ENCODE measurements around the gene SIGLEC1. TPM values are rescaled to one million over a fixed set of nuclear protein-coding genes. Genes with fewer than 3 reads are reported as not detected.

The SIGLEC1 gene
- total and polyA plus RNA-seq, 2 of the 8 experiments (the other 6 are each of a cell fraction or from before 2014, with no cell fraction given) = 0.02 TPM; not detected in 1

DNA sequence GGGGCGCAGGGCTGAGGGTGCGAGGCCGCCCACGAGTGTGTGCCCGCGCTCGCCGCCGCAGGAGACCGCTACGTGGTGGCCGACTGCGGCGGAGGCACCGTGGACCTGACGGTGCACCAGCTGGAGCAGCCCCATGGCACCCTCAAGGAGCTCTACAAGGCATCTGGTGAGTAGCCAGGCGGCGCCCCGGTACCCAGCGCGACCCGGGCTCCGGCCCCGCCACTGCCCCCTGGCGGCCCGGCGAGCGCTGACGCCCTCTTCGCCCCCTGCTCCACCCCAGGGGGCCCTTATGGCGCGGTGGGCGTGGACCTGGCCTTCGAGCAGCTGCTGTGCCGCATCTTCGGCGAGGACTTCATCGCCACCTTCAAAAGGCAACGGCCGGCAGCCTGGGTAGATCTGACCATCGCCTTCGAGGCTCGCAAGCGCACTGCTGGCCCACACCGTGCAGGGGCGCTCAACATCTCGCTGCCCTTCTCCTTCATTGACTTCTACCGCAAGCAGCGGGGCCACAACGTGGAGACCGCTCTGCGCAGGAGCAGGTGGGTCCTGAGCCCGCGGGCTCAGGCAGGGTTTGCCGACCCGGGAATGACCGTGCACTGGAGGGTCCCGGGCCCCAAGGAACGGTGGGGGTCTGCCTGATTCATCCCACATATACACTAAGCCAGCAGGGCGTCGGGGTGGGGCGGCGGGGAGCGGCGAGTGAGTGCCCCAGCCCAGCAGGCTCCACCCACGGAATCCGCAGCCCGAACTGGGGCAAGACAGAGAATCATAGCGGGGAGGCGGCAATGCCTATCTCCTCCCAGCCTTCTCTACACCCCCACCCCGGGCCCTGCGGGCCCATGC is 37.5 kb upstream of the SIGLEC1 start (continued):
- TF ChIP-seq ASH2L (IDR thresholded peaks at IDR 0.05; ENCODE audit: low read length) (peak; percentile 31), NRF1 (IDR thresholded peaks at IDR 0.05; ENCODE audit: low read depth, low read length) (no peak), CHD2 (IDR thresholded peaks at IDR 0.05; ENCODE audit: low read length) (no peak), RXRA (IDR thresholded peaks at IDR 0.05; ENCODE audit: insufficient read depth, low read depth, low read length) (no peak), ZNF274 (IDR thresholded peaks at IDR 0.05; ENCODE audit: borderline replicate concordance, extremely low read depth, low read length) (no peak), GABPA (IDR thresholded peaks at IDR 0.05; ENCODE audit: borderline replicate concordance, insufficient read depth, low read length) (no peak), CBX8 (IDR thresholded peaks at IDR 0.05; ENCODE audit: borderline replicate concordance, low read depth, low read length) (no peak), RBBP5 (IDR thresholded peaks at IDR 0.05; ENCODE audit: borderline replicate concordance, low read depth, low read length) (peak; percentile 30; the same call in 1 of the 2 replicates), SP1 (IDR thresholded peaks at IDR 0.05; ENCODE audit: low read depth, low read length) (no peak), RNF2 (IDR thresholded peaks at IDR 0.05; ENCODE audit: borderline replicate concordance, low read depth, low read length, missing control alignments, poor library complexity, severe bottlenecking) (no peak), BACH1 (IDR thresholded peaks at IDR 0.05; ENCODE audit: low read length) (no peak), SP4 (IDR thresholded peaks at IDR 0.05; ENCODE audit: low read length) (peak; percentile 68; the same call in 1 of the 2 replicates), ATF2 (IDR thresholded peaks at IDR 0.05; ENCODE audit: low read length) (peak; percentile 66; the same call in 1 of the 2 replicates), SAP30 (IDR thresholded peaks at IDR 0.05; ENCODE audit: insufficient read depth, insufficient replicate concordance, low read length) (no peak), SP2 (IDR thresholded peaks at IDR 0.05; ENCODE audit: low read length) (no peak), SIN3A (conservative IDR thresholded peaks at IDR 0.05 in 1 of 2, IDR thresholded peaks at IDR 0.05 in 1 of 2; ENCODE audit: low read depth in 1 of 2, low read length in 2 of 2) (0 out of 4 replicates have a peak, but pooled peaks of 1 of the 2 experiments have one; percentile 63), SRF (IDR thresholded peaks at IDR 0.05; ENCODE audit: low read depth, low read length) (no peak), NANOG (IDR thresholded peaks at IDR 0.05; ENCODE audit: insufficient read depth, low read depth, low read length, poor library complexity, severe bottlenecking) (no peak), SUZ12 (IDR thresholded peaks at IDR 0.05; ENCODE audit: low read length) (no peak), KDM4A (IDR thresholded peaks at IDR 0.05; ENCODE audit: low read depth, low read length, severe bottlenecking) (peak; percentile 86), RFX5 (IDR thresholded peaks at IDR 0.05; ENCODE audit: borderline replicate concordance, low read depth, low read length) (no peak), POLR2AphosphoS5 (IDR thresholded peaks at IDR 0.05; ENCODE audit: low read depth, low read length) (no peak; the same call in 1 of the 2 replicates)

All from H1 (cell line).